GM12875 (cell line): ENCODE results near the gene TNFRSF14.

Experiments used
- H3K4me3 ChIP-seq: one replicate; pipeline ENCODE4 v1.5.1; 2011; ENCODE audit warnings: low read depth, low read length, control low read depth
- CTCF ChIP-seq: IDR thresholded peaks from 2 replicates; pipeline ENCODE4 v1.5.1; 2011; ENCODE audit warnings: low read depth, mild to moderate bottlenecking, control low read depth, inconsistent platforms, low read length, moderate library complexity, borderline replicate concordance; ENCODE audit not compliant: insufficient read depth

Gene TNFRSF14

GRCh38 chr1:2538376-2538775 lies 17.8 kb upstream of the TNFRSF14 start:
- no peak overlapping the region for H3K4me3 ChIP-seq
- TF ChIP-seq CTCF: no peak

GRCh38 chr1:2538872-2539271 lies 17.3 kb upstream of the TNFRSF14 start:
- no peak overlapping the region for H3K4me3 ChIP-seq
- TF ChIP-seq CTCF: no peak

GRCh38 chr1:2539312-2539907 lies 16.8 kb upstream of the TNFRSF14 start:
- TF ChIP-seq CTCF: peak; percentile 54
- H3K4me3 ChIP-seq: no peak overlapping the region

GRCh38 chr1:2540816-2541492 lies 15.2 kb upstream of the TNFRSF14 start:
- TF ChIP-seq CTCF: no peak
- H3K4me3 ChIP-seq: no peak overlapping the region

- H3K4me3 ChIP-seq: no peak overlapping the region
- TF ChIP-seq CTCF: no peak
Observed at GRCh38 chr1:2541619-2542245, 14.4 kb upstream of the TNFRSF14 start.

GRCh38 chr1:2542246-2542915 lies 13.8 kb upstream of the TNFRSF14 start:
- no peak overlapping the region for H3K4me3 ChIP-seq
- no peak for TF ChIP-seq CTCF
